NB4 (cell line): Measurements from ENCODE around the gene HIVEP2.

ENCODE experiments used
- MAX ChIP-seq: IDR thresholded peaks from 2 replicates; pipeline ENCODE4 v1.6.1; 2011; ENCODE audit warnings: low read depth, low read length
- MYC ChIP-seq: IDR thresholded peaks from 2 replicates; pipeline ENCODE4 v1.6.1; 2011; ENCODE audit warnings: low read depth, low read length
- POLR2A ChIP-seq: IDR thresholded peaks from 2 replicates; pipeline ENCODE4 v1.6.1; 2011; ENCODE audit warnings: mild to moderate bottlenecking; ENCODE audit not compliant: insufficient read length; ENCODE audit errors: extremely low read depth
- TF ChIP-seq, protein P1 (sequence below): IDR thresholded peaks from one replicate; pipeline ENCODE4 v1.5.1; 2012; ENCODE audit warnings: low read depth, low read length

GRCh38 chr6:142884214-142885035 is 60.6 kb downstream of the HIVEP2 start:
- TF ChIP-seq, protein P1, sequence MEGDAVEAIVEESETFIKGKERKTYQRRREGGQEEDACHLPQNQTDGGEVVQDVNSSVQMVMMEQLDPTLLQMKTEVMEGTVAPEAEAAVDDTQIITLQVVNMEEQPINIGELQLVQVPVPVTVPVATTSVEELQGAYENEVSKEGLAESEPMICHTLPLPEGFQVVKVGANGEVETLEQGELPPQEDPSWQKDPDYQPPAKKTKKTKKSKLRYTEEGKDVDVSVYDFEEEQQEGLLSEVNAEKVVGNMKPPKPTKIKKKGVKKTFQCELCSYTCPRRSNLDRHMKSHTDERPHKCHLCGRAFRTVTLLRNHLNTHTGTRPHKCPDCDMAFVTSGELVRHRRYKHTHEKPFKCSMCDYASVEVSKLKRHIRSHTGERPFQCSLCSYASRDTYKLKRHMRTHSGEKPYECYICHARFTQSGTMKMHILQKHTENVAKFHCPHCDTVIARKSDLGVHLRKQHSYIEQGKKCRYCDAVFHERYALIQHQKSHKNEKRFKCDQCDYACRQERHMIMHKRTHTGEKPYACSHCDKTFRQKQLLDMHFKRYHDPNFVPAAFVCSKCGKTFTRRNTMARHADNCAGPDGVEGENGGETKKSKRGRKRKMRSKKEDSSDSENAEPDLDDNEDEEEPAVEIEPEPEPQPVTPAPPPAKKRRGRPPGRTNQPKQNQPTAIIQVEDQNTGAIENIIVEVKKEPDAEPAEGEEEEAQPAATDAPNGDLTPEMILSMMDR, result no peak
- TF ChIP-seq POLR2A (no peak), MYC (no peak), MAX (no peak)
